Cardiac muscle cell (in vitro differentiated cells and primary cell): ENCODE data around the gene TBC1D19. TPM values are rescaled to one million over a fixed set of nuclear protein-coding genes. Genes with fewer than 3 reads are reported as not detected.

ENCODE experiments used
- DNase-seq, 2 donors: peaks; one replicate each; pipeline versions ENCODE4 v3.0.0 to v3.0.0-alpha.2; 2010 to 2017; ENCODE audit warnings: low read depth in 1 of 2, low spot score in 1 of 2
- H3K27ac ChIP-seq: fragments of 200-600 bp; sonication (generic); 2 replicates; pipeline ENCODE4 v1.5.1; 2016
- H3K27me3 ChIP-seq: fragments of 200-600 bp; sonication (generic); 2 replicates; pipeline ENCODE4 v1.6.0; 2016; ENCODE audit warnings: control low read depth
- H3K36me3 ChIP-seq: fragments of 200-600 bp; sonication (generic); 2 replicates; pipeline ENCODE4 v1.5.1; 2016; ENCODE audit warnings: control low read depth
- H3K4me1 ChIP-seq: fragments of 200-600 bp; sonication (generic); 2 replicates; pipeline ENCODE4 v1.8.1; 2017; ENCODE audit warnings: low read depth, mild to moderate bottlenecking, mixed run types
- H3K4me3 ChIP-seq: fragments of 200-600 bp; sonication (generic); 2 replicates; pipeline ENCODE4 v1.5.1; 2016; ENCODE audit warnings: mild to moderate bottlenecking
- H3K9me3 ChIP-seq: fragments of 200-600 bp; sonication (generic); 2 replicates; pipeline ENCODE4 v1.5.1; 2017; ENCODE audit warnings: low read depth, mild to moderate bottlenecking, control low read depth
- polyA plus RNA-seq: library from polyadenylated mRNA; unstranded; fragments of >200 nt; fragmentation: Nextera tagmentation; extraction: Ambion mirVana; gene quantifications from 2 replicates; pipeline ENCODE4 v1.2.1, GENCODE V29; 2016
- total RNA-seq: library from RNA; depleted of rRNA; stranded (reverse); fragments of >200 nt; gene quantifications from 2 replicates; pipeline ENCODE4 v1.2.3, GENCODE V29; 2016
- TF ChIP-seq, protein P1 (sequence below): IDR thresholded peaks from 2 replicates; pipeline ENCODE4 v1.5.1; 2012; ENCODE audit warnings: low read depth, mild to moderate bottlenecking, low read length

TBC1D19 gene
- total and polyA plus RNA-seq, 2 experiments from 2014 or later: 10.9 to 17.3 TPM

DNA sequence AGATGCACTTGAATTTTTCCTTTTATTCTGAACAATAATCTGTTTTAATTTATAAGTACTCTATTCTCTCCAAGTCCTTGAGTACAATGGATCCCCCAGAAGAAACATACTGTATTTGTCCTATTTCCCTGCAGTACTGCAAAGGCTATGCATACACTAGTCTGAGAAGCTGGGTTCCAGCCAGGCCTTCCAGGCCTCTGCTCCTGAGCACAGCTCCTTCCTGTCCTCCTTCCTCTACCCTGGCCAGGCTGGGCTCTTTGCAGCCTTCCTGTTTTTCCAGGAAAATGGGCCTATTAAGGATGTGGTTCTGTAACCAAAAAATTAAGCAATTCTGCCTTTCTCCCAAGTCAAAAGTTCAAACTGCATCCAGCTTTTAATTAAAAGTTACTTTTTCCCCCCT is 208.8 kb downstream of the TBC1D19 start:
- no peaks in the 10 kb centered on the region for H3K9me3 ChIP-seq
- DNase-seq: no peak
- no peak overlapping the region for H3K4me3 ChIP-seq
- TF ChIP-seq, protein P1, sequence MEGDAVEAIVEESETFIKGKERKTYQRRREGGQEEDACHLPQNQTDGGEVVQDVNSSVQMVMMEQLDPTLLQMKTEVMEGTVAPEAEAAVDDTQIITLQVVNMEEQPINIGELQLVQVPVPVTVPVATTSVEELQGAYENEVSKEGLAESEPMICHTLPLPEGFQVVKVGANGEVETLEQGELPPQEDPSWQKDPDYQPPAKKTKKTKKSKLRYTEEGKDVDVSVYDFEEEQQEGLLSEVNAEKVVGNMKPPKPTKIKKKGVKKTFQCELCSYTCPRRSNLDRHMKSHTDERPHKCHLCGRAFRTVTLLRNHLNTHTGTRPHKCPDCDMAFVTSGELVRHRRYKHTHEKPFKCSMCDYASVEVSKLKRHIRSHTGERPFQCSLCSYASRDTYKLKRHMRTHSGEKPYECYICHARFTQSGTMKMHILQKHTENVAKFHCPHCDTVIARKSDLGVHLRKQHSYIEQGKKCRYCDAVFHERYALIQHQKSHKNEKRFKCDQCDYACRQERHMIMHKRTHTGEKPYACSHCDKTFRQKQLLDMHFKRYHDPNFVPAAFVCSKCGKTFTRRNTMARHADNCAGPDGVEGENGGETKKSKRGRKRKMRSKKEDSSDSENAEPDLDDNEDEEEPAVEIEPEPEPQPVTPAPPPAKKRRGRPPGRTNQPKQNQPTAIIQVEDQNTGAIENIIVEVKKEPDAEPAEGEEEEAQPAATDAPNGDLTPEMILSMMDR: no peak
- H3K27ac ChIP-seq: no peak overlapping the region
- H3K36me3 ChIP-seq: no peaks in the 10 kb centered on the region
- no peaks in the 10 kb centered on the region for H3K4me1 ChIP-seq
- H3K27me3 ChIP-seq: no peaks in the 10 kb centered on the region

DNA sequence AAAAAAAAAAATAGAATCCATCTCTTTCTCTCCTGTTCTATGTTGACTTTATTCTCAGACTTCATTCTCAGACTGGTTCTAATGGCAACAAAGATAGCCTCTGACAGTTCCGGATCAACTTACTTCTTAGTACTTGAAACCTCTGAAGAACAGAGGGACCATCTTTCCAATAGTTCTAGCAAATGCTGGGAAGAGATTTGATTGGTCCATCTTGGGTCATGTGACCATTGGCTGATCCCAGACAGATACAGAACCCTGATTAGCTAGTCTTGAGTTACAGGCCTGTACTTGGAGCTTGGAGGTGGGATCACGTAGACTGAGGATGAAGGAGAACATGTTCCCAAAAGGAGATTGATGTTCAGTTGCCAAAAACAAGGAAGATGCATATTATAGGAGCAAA is 209.9 kb downstream of the TBC1D19 start:
- no peak for DNase-seq
- Histone ChIP-seq H3K27ac (no peak overlapping the region), H3K4me1 (no peaks in the 10 kb centered on the region), H3K4me3 (no peak overlapping the region), H3K9me3 (no peaks in the 10 kb centered on the region), H3K36me3 (no peaks in the 10 kb centered on the region), H3K27me3 (no peaks in the 10 kb centered on the region)
- TF ChIP-seq, protein P1: no peak

DNA sequence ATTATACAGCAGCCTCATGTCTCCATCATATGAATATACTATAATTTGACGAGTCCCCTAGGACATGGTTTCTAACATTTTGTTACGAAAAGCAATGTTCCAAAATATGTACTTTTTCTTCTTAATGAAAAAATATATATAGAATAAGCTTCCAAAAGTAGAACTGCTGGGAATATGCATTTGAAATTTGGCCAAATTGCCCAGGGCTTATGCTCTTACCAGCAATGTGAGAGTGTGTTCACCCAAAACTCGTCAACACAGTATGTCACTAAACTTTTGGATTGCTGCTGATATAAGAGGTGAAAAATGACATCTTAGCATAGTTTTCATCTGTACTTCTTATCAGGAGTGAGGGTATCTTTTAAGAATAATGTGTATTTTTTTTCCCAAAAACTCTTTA is 212.2 kb downstream of the TBC1D19 start:
- Histone ChIP-seq H3K27ac (no peak overlapping the region), H3K27me3 (no peaks in the 10 kb centered on the region), H3K4me1 (no peaks in the 10 kb centered on the region), H3K4me3 (no peak overlapping the region), H3K9me3 (no peaks in the 10 kb centered on the region), H3K36me3 (no peaks in the 10 kb centered on the region)
- DNase-seq: no peak
- TF ChIP-seq, protein P1: no peak

DNA sequence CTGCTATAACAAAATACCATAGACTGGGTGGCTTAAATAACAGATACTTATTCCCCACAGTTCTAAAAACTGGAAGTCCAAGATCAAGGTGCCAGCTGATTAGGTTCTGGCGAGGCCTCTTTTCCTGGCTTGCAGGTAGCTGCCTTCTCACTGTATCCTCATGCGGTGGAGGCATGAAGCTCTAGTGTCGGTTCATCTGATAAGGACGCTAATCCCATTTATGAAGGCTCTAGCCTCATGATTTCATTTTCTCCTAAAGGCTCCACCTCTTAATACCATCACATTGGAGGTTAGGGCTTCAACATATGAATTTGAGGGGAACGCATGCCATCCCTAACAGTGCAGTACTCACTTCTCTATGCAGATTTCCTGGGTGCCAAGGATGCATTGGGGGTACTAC is 218.9 kb downstream of the TBC1D19 start:
- H3K27ac ChIP-seq: no peak overlapping the region

DNA sequence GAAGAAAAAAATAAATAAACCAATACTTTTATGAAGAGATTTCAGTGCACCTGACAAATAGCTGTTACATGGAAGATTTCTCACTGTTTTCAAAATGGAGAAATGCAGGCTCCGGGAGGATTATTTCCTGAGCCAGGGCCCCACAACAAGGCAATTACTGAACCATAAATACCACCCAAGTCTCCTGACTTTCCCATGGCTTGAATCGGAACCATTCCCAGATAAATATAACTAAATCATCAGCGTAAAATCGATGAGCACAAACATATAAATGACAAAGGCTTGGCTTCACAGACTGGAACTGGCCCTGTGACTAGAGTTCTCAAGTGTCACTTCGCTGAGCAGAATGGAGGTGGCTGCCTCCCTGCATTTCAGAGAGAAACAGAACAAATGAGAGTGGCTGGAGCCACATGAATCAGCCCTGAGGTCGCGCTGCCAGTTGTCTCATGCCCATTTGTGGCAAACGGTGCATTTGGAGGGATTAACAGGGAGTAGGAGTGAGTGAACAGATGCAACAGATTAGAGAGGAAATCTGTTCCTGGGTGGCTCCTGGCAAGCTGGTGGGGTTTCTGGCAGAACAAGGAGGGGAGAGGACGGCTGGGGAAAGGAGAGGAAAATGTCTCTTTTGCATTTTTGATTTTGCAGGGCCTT is 219.5 kb downstream of the TBC1D19 start:
- DNase-seq: peak in 1 of 2 donors; percentile 33
- Histone ChIP-seq H3K4me3 (no peak overlapping the region), H3K27me3 (no peaks in the 10 kb centered on the region), H3K27ac (no peak overlapping the region), H3K9me3 (no peaks in the 10 kb centered on the region), H3K36me3 (no peaks in the 10 kb centered on the region), H3K4me1 (peaks cover 2% of the 10 kb centered on the region)
- TF ChIP-seq, protein P1: no peak

More for the DNA sequence above, 218.9 kb downstream of the TBC1D19 start:
- peaks cover 2% of the 10 kb centered on the region for H3K4me1 ChIP-seq
- H3K9me3 ChIP-seq: no peaks in the 10 kb centered on the region
- H3K27me3 ChIP-seq: no peaks in the 10 kb centered on the region
- TF ChIP-seq, protein P1: no peak
- H3K4me3 ChIP-seq: no peak overlapping the region
- no peak for DNase-seq
- no peaks in the 10 kb centered on the region for H3K36me3 ChIP-seq
